Loucy (cell line): ENCODE measurements around the gene CUX1.

Experiments
- H2AFZ ChIP-seq: fragments of 200-600 bp; sonication (generic); 2 replicates; pipeline ENCODE4 v1.6.0; 2016; ENCODE audit warnings: antibody characterized with exemption, mild to moderate bottlenecking, low read length, moderate library complexity
- H3F3A ChIP-seq: fragments of 200-600 bp; 2 replicates; pipeline ENCODE4 v1.6.0; 2016; ENCODE audit warnings: antibody characterized with exemption, low read depth, mild to moderate bottlenecking
- H3K27me3 ChIP-seq: fragments of 200-600 bp; sonication (generic); 2 replicates; pipeline ENCODE4 v1.6.1; 2014; ENCODE audit warnings: low read length, mild to moderate bottlenecking; ENCODE audit not compliant: insufficient read depth, poor library complexity, severe bottlenecking
- H3K36me3 ChIP-seq: fragments of 200-600 bp; sonication (generic); 2 replicates; pipeline ENCODE4 v1.6.1; 2016; ENCODE audit warnings: low read length; ENCODE audit not compliant: insufficient read depth
- H3K4me1 ChIP-seq: fragments of 200-600 bp; sonication (generic); 2 replicates; pipeline ENCODE4 v1.5.1; 2014; ENCODE audit warnings: low read length, mild to moderate bottlenecking; ENCODE audit not compliant: insufficient read depth, poor library complexity, severe bottlenecking
- H3K4me2 ChIP-seq: fragments of 200-600 bp; sonication (generic); 2 replicates; pipeline ENCODE4 v1.6.0; 2014; ENCODE audit warnings: antibody characterized with exemption, low read length, low read depth, mild to moderate bottlenecking; ENCODE audit not compliant: poor library complexity, severe bottlenecking
- H3K4me3 ChIP-seq: fragments of 200-600 bp; sonication (generic); 2 replicates; pipeline ENCODE4 v1.5.1; 2014; ENCODE audit warnings: low read length, mild to moderate bottlenecking, mixed read lengths; ENCODE audit not compliant: poor library complexity, severe bottlenecking
- H3K79me2 ChIP-seq: fragments of 200-600 bp; sonication (generic); 2 replicates; pipeline ENCODE4 v1.6.1; 2014; ENCODE audit warnings: low read length; ENCODE audit not compliant: insufficient read depth
- H3K9ac ChIP-seq: fragments of 200-600 bp; sonication (generic); 2 replicates; pipeline ENCODE4 v1.6.0; 2014; ENCODE audit warnings: mild to moderate bottlenecking, low read depth, low read length, moderate library complexity; ENCODE audit not compliant: poor library complexity, severe bottlenecking
- H3K9me2 ChIP-seq: fragments of 200-600 bp; sonication (generic); replicated peaks from 2 replicates; pipeline ENCODE4 v1.6.1; 2016; ENCODE audit warnings: low read depth, low read length, mixed read lengths
- H3K9me3 ChIP-seq: fragments of 200-600 bp; sonication (generic); 2 replicates; pipeline ENCODE4 v1.6.1; 2014; ENCODE audit warnings: mild to moderate bottlenecking, antibody characterized with exemption, low read length, low read depth; ENCODE audit not compliant: insufficient read depth
- H4K20me1 ChIP-seq: fragments of 200-600 bp; sonication (generic); 2 replicates; pipeline ENCODE4 v1.6.0; 2014; ENCODE audit warnings: antibody characterized with exemption, low read length, mild to moderate bottlenecking; ENCODE audit not compliant: insufficient read depth, poor library complexity, severe bottlenecking
- EZH2phosphoT487 ChIP-seq: fragments of 200-600 bp; IDR thresholded peaks from 2 replicates; pipeline ENCODE4 v1.6.1; 2018; ENCODE audit warnings: antibody characterized with exemption, mild to moderate bottlenecking, moderate library complexity, borderline replicate concordance
- TF ChIP-seq, protein P1 (sequence below): fragments of 200-600 bp; sonication (generic); conservative IDR thresholded peaks from 2 replicates; pipeline ENCODE4 v1.5.1; 2014; ENCODE audit warnings: mild to moderate bottlenecking, antibody characterized with exemption, low read length

The CUX1 gene

DNA sequence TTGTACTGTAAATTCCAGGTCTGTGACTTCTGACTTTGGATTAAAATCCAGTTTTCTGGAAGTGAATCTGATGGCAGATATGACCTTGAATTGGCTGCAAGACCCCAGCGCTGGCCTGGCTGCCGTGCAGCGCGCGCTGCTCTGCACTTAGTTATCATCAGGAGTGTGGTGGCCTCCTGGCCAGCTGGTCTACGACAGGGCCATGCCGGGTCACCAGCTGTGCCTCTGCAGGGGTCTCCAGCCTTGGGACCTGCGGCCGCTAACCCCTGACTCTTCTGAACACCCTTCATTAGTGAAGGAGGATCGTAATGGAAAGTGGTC, 278.5 kb downstream of the CUX1 start:
- Histone ChIP-seq H4K20me1 (no peaks in the 10 kb centered on the region), H3K9me2 (no peaks in the 10 kb centered on the region), H3K9ac (no peak overlapping the region), H3K9me3 (no peaks in the 10 kb centered on the region), H3K4me2 (no peak overlapping the region), H3K79me2 (peaks cover 19% of the 10 kb centered on the region; the same call in 1 of the 2 replicates), H3K4me3 (no peak overlapping the region), H2AFZ (no peak overlapping the region), H3K4me1 (no peaks in the 10 kb centered on the region), H3K27me3 (no peaks in the 10 kb centered on the region), H3K36me3 (peaks cover 51% of the 10 kb centered on the region; the same call in 1 of the 2 replicates), H3F3A (no peaks in the 10 kb centered on the region)
- no peak for TF ChIP-seq EZH2phosphoT487
- TF ChIP-seq, protein P1, sequence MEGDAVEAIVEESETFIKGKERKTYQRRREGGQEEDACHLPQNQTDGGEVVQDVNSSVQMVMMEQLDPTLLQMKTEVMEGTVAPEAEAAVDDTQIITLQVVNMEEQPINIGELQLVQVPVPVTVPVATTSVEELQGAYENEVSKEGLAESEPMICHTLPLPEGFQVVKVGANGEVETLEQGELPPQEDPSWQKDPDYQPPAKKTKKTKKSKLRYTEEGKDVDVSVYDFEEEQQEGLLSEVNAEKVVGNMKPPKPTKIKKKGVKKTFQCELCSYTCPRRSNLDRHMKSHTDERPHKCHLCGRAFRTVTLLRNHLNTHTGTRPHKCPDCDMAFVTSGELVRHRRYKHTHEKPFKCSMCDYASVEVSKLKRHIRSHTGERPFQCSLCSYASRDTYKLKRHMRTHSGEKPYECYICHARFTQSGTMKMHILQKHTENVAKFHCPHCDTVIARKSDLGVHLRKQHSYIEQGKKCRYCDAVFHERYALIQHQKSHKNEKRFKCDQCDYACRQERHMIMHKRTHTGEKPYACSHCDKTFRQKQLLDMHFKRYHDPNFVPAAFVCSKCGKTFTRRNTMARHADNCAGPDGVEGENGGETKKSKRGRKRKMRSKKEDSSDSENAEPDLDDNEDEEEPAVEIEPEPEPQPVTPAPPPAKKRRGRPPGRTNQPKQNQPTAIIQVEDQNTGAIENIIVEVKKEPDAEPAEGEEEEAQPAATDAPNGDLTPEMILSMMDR = no peak

DNA sequence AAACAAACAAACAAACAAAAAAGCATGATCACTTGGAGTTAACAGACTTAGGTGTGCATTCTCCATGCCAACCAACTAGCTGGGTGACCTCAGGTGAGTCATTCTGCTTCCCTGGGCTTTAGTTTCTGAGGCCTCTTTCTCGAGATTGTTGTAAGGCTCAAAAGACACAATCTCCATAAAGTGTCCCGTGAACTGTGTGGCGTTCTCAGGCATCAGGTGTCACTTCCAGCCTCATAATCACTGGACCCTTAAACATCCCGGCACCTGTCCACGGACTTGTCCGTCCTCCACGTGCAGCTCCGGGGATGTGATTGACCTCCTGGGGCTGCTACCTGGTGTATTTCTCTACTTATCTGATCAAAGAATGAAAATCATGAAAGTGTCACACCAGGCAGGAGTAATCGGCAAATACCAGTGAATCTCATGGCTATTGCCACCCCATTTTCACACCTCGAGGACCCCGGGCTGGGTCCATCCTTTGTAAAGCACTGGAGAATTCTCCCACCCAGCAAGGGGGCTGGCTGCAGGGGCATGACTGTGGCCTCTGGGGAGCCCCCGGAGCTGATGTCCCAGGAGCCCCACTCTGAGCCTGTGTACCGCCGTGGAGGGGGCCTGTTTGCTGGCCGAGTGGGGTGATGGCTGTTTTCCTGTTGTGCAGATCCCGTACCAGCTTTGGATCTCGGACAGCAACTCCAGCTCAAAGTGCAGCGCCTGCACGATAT, 279.4 kb downstream of the CUX1 start:
- Histone ChIP-seq H3K9ac (no peak overlapping the region), H3K9me3 (no peaks in the 10 kb centered on the region), H3K4me2 (no peak overlapping the region), H3K9me2 (no peaks in the 10 kb centered on the region), H3K4me1 (no peaks in the 10 kb centered on the region), H3F3A (no peaks in the 10 kb centered on the region), H3K4me3 (no peak overlapping the region), H3K27me3 (no peaks in the 10 kb centered on the region), H4K20me1 (no peaks in the 10 kb centered on the region), H3K36me3 (peaks cover 57% of the 10 kb centered on the region; the same call in 1 of the 2 replicates), H3K79me2 (peaks cover 18% of the 10 kb centered on the region; the same call in 1 of the 2 replicates), H2AFZ (no peak overlapping the region)
- TF ChIP-seq EZH2phosphoT487 = no peak
- TF ChIP-seq, protein P1 = no peak

GRCh38 chr7:102097601-102098161, 280.3 kb downstream of the CUX1 start:
- no peak overlapping the region for H3K4me2 ChIP-seq
- no peak for TF ChIP-seq EZH2phosphoT487
- TF ChIP-seq, protein P1 = no peak
- no peaks in the 10 kb centered on the region for H4K20me1 ChIP-seq
- H3K27me3 ChIP-seq = no peaks in the 10 kb centered on the region
- H3K9me3 ChIP-seq = no peaks in the 10 kb centered on the region
- peaks cover 58% of the 10 kb centered on the region; the same call in 1 of the 2 replicates for H3K36me3 ChIP-seq
- no peaks in the 10 kb centered on the region for H3F3A ChIP-seq
- no peak overlapping the region for H3K9ac ChIP-seq
- H3K4me3 ChIP-seq = no peak overlapping the region
- no peak overlapping the region for H2AFZ ChIP-seq
- 0 out of 2 replicates have a peak, but pooled peaks cover 10% of the 10 kb centered on the region for H3K79me2 ChIP-seq
- H3K9me2 ChIP-seq = no peaks in the 10 kb centered on the region
- no peaks in the 10 kb centered on the region for H3K4me1 ChIP-seq
